ENCODE measurements around the gene ZDHHC1.

The ZDHHC1 gene

GRCh38 chr16:67350324-67350723 lies 66.0 kb downstream of the ZDHHC1 start:
- no peak overlapping the region for H3K9ac ChIP-seq (ENCODE audit: low read depth, low read length, poor library complexity, severe bottlenecking)
- no peaks in the 10 kb centered on the region for H4K20me1 ChIP-seq (ENCODE audit: insufficient read depth, low read length, poor library complexity, severe bottlenecking)
- H3K4me3 ChIP-seq (ENCODE audit: low read length, poor library complexity, severe bottlenecking) = no peak overlapping the region
- H3F3A ChIP-seq (ENCODE audit: low read depth) = no peaks in the 10 kb centered on the region
- no peaks in the 10 kb centered on the region for H3K36me3 ChIP-seq (ENCODE audit: insufficient read depth, low read length)
- H2AFZ ChIP-seq (ENCODE audit: low read length) = no peak overlapping the region
- no peaks in the 10 kb centered on the region for H3K79me2 ChIP-seq (ENCODE audit: insufficient read depth, low read length)
- no peaks in the 10 kb centered on the region for H3K4me1 ChIP-seq (ENCODE audit: insufficient read depth, low read length, poor library complexity, severe bottlenecking)
- H3K9me2 ChIP-seq (replicated peaks; ENCODE audit: low read depth, low read length) = no peaks in the 10 kb centered on the region
- no peaks in the 10 kb centered on the region for H3K27me3 ChIP-seq (ENCODE audit: insufficient read depth, low read length, poor library complexity, severe bottlenecking)
- H3K9me3 ChIP-seq (ENCODE audit: insufficient read depth, low read depth, low read length) = no peaks in the 10 kb centered on the region
- H3K4me2 ChIP-seq (ENCODE audit: low read depth, low read length, poor library complexity, severe bottlenecking) = no peak overlapping the region
- TF ChIP-seq CTCF (conservative IDR thresholded peaks at IDR 0.05; ENCODE audit: low read length) (no peak), EZH2phosphoT487 (IDR thresholded peaks at IDR 0.05; ENCODE audit: borderline replicate concordance) (no peak)

DNA sequence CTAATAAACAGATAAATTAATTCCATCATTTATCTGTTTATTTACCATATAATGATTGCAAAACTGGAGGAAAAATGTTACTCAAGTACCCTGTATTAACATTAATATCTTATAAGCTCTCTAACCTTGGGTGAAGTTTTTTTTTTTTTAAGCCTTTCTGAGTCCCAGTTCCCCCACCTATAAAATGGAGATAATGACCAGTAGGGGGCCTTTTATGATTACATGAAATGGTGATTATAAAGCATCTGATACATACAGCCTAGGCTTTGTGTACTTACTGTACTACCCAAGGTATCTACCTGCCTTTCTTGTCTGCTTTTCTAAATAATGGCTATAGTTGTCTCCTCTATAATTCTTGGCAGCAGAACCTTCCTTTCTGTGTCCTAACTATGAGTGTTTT lies 67.1 kb downstream of the ZDHHC1 start:
- Histone ChIP-seq H3K9ac (ENCODE audit: low read depth, low read length, poor library complexity, severe bottlenecking) (no peak overlapping the region), H3K4me1 (ENCODE audit: insufficient read depth, low read length, poor library complexity, severe bottlenecking) (no peaks in the 10 kb centered on the region), H2AFZ (ENCODE audit: low read length) (0 out of 2 replicates have a peak overlapping the region, but pooled peaks have one; percentile 55), H3F3A (ENCODE audit: low read depth) (no peaks in the 10 kb centered on the region), H3K9me2 (replicated peaks; ENCODE audit: low read depth, low read length) (no peaks in the 10 kb centered on the region), H3K79me2 (ENCODE audit: insufficient read depth, low read length) (no peaks in the 10 kb centered on the region), H3K36me3 (ENCODE audit: insufficient read depth, low read length) (no peaks in the 10 kb centered on the region), H3K4me2 (ENCODE audit: low read depth, low read length, poor library complexity, severe bottlenecking) (no peak overlapping the region), H3K4me3 (ENCODE audit: low read length, poor library complexity, severe bottlenecking) (no peak overlapping the region), H4K20me1 (ENCODE audit: insufficient read depth, low read length, poor library complexity, severe bottlenecking) (no peaks in the 10 kb centered on the region), H3K27me3 (ENCODE audit: insufficient read depth, low read length, poor library complexity, severe bottlenecking) (no peaks in the 10 kb centered on the region), H3K9me3 (ENCODE audit: insufficient read depth, low read depth, low read length) (no peaks in the 10 kb centered on the region)
- TF ChIP-seq EZH2phosphoT487 (IDR thresholded peaks at IDR 0.05; ENCODE audit: borderline replicate concordance) (no peak), CTCF (conservative IDR thresholded peaks at IDR 0.05; ENCODE audit: low read length) (peak; percentile 73)

- Histone ChIP-seq H3K9me2 (replicated peaks; ENCODE audit: low read depth, low read length) (no peaks in the 10 kb centered on the region), H3K36me3 (ENCODE audit: insufficient read depth, low read length) (no peaks in the 10 kb centered on the region), H3K4me2 (ENCODE audit: low read depth, low read length, poor library complexity, severe bottlenecking) (no peak overlapping the region), H3K4me1 (ENCODE audit: insufficient read depth, low read length, poor library complexity, severe bottlenecking) (no peaks in the 10 kb centered on the region), H3K79me2 (ENCODE audit: insufficient read depth, low read length) (no peaks in the 10 kb centered on the region), H2AFZ (ENCODE audit: low read length) (no peak overlapping the region), H3K9ac (ENCODE audit: low read depth, low read length, poor library complexity, severe bottlenecking) (no peak overlapping the region), H3K4me3 (ENCODE audit: low read length, poor library complexity, severe bottlenecking) (no peak overlapping the region), H3K27me3 (ENCODE audit: insufficient read depth, low read length, poor library complexity, severe bottlenecking) (no peaks in the 10 kb centered on the region), H3F3A (ENCODE audit: low read depth) (no peaks in the 10 kb centered on the region), H3K9me3 (ENCODE audit: insufficient read depth, low read depth, low read length) (no peaks in the 10 kb centered on the region), H4K20me1 (ENCODE audit: insufficient read depth, low read length, poor library complexity, severe bottlenecking) (no peaks in the 10 kb centered on the region)
- TF ChIP-seq EZH2phosphoT487 (IDR thresholded peaks at IDR 0.05; ENCODE audit: borderline replicate concordance) = no peak
- no peak for TF ChIP-seq CTCF (conservative IDR thresholded peaks at IDR 0.05; ENCODE audit: low read length)
Measured at GRCh38 chr16:67346341-67346740, 69.9 kb downstream of the ZDHHC1 start.

All from Loucy (cell line).